GM19455 (cell line): ENCODE measurements around the gene HES5.

Experiments used
- ATAC-seq: cut with Tn5 transposase; IDR thresholded peaks from one replicate; pipeline ENCODE4 v1.9.1; 2021; ENCODE audit not compliant: unreplicated experiment

The HES5 gene

GRCh38 chr1:2533365-2533764 lies 3.3 kb upstream of the HES5 start:
- ATAC-seq = no peak

- no peak for ATAC-seq
These were observed 2.6 kb upstream of the HES5 start for GRCh38 chr1:2532485-2533160.

- no peak for ATAC-seq
These were observed 674 bp upstream of the HES5 start for GRCh38 chr1:2530513-2531361.

GRCh38 chr1:2528966-2529783 lies 888 bp downstream of the HES5 start:
- no peak for ATAC-seq

GRCh38 chr1:2528611-2528965 lies 1.5 kb downstream of the HES5 start:
- no peak for ATAC-seq

- no peak for ATAC-seq
These were observed 2.0 kb downstream of the HES5 start for GRCh38 chr1:2528016-2528415.

GRCh38 chr1:2527556-2527860 lies 2.6 kb downstream of the HES5 start:
- ATAC-seq = no peak

GRCh38 chr1:2526824-2527555 lies 3.1 kb downstream of the HES5 start:
- ATAC-seq = peak; percentile 28

- ATAC-seq = peak; percentile 75
These were observed 3.9 kb downstream of the HES5 start, which contains the start of gene PANK4 for GRCh38 chr1:2525920-2526823. TSS of gene PANK4 (minus strand) at chr1:2526596. CDS start at chr1:2526587, 9 bp downstream.

GRCh38 chr1:2525572-2525919 lies 4.5 kb downstream of the HES5 start:
- ATAC-seq = no peak

- no peak for ATAC-seq
These were observed 6.0 kb downstream of the HES5 start for GRCh38 chr1:2523891-2524609.

GRCh38 chr1:2523191-2523890 lies 6.7 kb downstream of the HES5 start:
- ATAC-seq = no peak

- ATAC-seq = no peak
These were observed 7.8 kb downstream of the HES5 start for GRCh38 chr1:2522230-2522629.

- ATAC-seq = no peak
These were observed 9.3 kb downstream of the HES5 start for GRCh38 chr1:2520806-2521205.

GRCh38 chr1:2520206-2520605 lies 9.9 kb downstream of the HES5 start:
- no peak for ATAC-seq

- no peak for ATAC-seq
These were observed 10.3 kb downstream of the HES5 start for GRCh38 chr1:2519729-2520128.

GRCh38 chr1:2519029-2519685 lies 10.9 kb downstream of the HES5 start:
- ATAC-seq = no peak

GRCh38 chr1:2518528-2518927 lies 11.5 kb downstream of the HES5 start:
- ATAC-seq = no peak
